NCI-H2081 treated with DMSO at 0.1 percent for 48 hours (cell line): ENCODE results near the gene CDK5RAP2.

ENCODE experiments used
- DNase-seq: peaks from one replicate; lab custom pipeline; 2025; lab: John Stamatoyannopoulos, UW

Gene CDK5RAP2

GRCh38 chr9:120344230-120344629 lies 235.7 kb downstream of the CDK5RAP2 start:
- DNase-seq, result no peak

- DNase-seq, result no peak
Measured at GRCh38 chr9:120343416-120343815, 236.6 kb downstream of the CDK5RAP2 start.
